Fibroblast of lung (primary cell): ENCODE data around the gene UBQLN1. TPM values are rescaled to one million over a fixed set of nuclear protein-coding genes. Genes with fewer than 3 reads are reported as not detected.
"Not testable (repeated sequence)": the region's sequence is repeated elsewhere in the genome, so short reads cannot be mapped to it uniquely, and the experiment has no call there.

ENCODE experiments used
- DNase-seq, 2 donors: peaks; one replicate each; pipeline versions ENCODE4 v3.0.0 to v3.0.0-alpha.2; 2010; ENCODE audit warnings: low read depth in 2 of 2
- H2AFZ ChIP-seq: 2 replicates; pipeline ENCODE4 v1.5.1; 2012; ENCODE audit warnings: low read length, control low read depth, inconsistent platforms
- H3K27ac ChIP-seq: 2 replicates; pipeline ENCODE4 v1.5.1; 2011; ENCODE audit warnings: low read length, control low read depth; ENCODE audit not compliant: insufficient read depth
- H3K27me3 ChIP-seq: 2 replicates; pipeline ENCODE4 v1.5.1; 2011; ENCODE audit warnings: mild to moderate bottlenecking, low read length; ENCODE audit not compliant: control insufficient read depth, insufficient read depth
- H3K36me3 ChIP-seq: 2 replicates; pipeline ENCODE4 v1.5.1; 2011; ENCODE audit warnings: low read length; ENCODE audit not compliant: control insufficient read depth, insufficient read depth
- H3K4me1 ChIP-seq: 2 replicates; pipeline ENCODE4 v1.5.1; 2011; ENCODE audit warnings: low read length; ENCODE audit not compliant: control insufficient read depth, insufficient read depth; ENCODE audit errors: extremely low read depth
- H3K4me2 ChIP-seq: 2 replicates; pipeline ENCODE4 v1.5.1; 2011; ENCODE audit warnings: low read length, control low read depth; ENCODE audit not compliant: insufficient read depth; ENCODE audit errors: extremely low read depth
- H3K4me3 ChIP-seq, 4 experiments: fragments of 200-600 bp in 1 of 4; sonication (generic) in 1 of 4; replicated peaks in 1 of 4; 2 replicates each; pipeline ENCODE4 v1.5.1; 2011 to 2016; ENCODE audit warnings: low read length in 4 of 4, low read depth in 3 of 4, mild to moderate bottlenecking in 3 of 4, control low read depth in 2 of 4, inconsistent platforms in 1 of 4, mixed read lengths in 1 of 4; ENCODE audit not compliant: insufficient read depth in 1 of 4; ENCODE audit errors: control extremely low read depth in 1 of 4
- H3K79me2 ChIP-seq: 2 replicates; pipeline ENCODE4 v1.5.1; 2012; ENCODE audit warnings: mild to moderate bottlenecking, low read length, inconsistent platforms; ENCODE audit not compliant: control insufficient read depth, insufficient read depth
- H3K9ac ChIP-seq: 2 replicates; pipeline ENCODE4 v1.5.1; 2011; ENCODE audit warnings: mild to moderate bottlenecking, low read length, control low read depth; ENCODE audit not compliant: insufficient read depth
- H3K9me3 ChIP-seq: 2 replicates; pipeline ENCODE4 v1.5.1; 2012; ENCODE audit warnings: low read depth, low read length; ENCODE audit not compliant: control insufficient read depth, insufficient read depth
- H4K20me1 ChIP-seq: 2 replicates; pipeline ENCODE4 v1.5.1; 2011; ENCODE audit warnings: low read length; ENCODE audit not compliant: control insufficient read depth, insufficient read depth; ENCODE audit errors: extremely low read depth
- CTCF ChIP-seq, 2 donors: IDR thresholded peaks in 1 of 2; conservative IDR thresholded peaks in 1 of 2; 1 replicate in 1 of 2; 2 replicates in 1 of 2; pipeline ENCODE4 v1.5.1; 2011 to 2012; ENCODE audit warnings: low read length in 2 of 2, control low read depth in 1 of 2, inconsistent platforms in 1 of 2, low read depth in 1 of 2, mild to moderate bottlenecking in 1 of 2
- EZH2 ChIP-seq: IDR thresholded peaks from 2 replicates; pipeline ENCODE4 v1.5.1; 2012; ENCODE audit warnings: low read length, control low read depth, mild to moderate bottlenecking; ENCODE audit errors: missing control alignments
- polyA plus RNA-seq, 2 donors: library from polyadenylated mRNA; depleted of rRNA in 1 of 2; stranded (reverse) in 1 of 2; unstranded in 1 of 2; fragments of >200 nt; gene quantifications; 2 replicates each; pipeline ENCODE4 v1.2.1, GENCODE V29; 2011 to 2012; ENCODE audit warnings: missing spikeins in 1 of 2
- total RNA-seq: library from RNA; depleted of rRNA; stranded (reverse); fragments of >200 nt; gene quantifications from 2 replicates; pipeline ENCODE4 v1.2.1, GENCODE V29; 2014

Gene UBQLN1
- total and polyA plus RNA-seq, 2 donors (not counting 1 experiment from before 2014, with no cell fraction given), result 130 to 141 TPM

- Histone ChIP-seq H2AFZ (no peak overlapping the region), H3K27me3 (no peaks in the 10 kb centered on the region), H3K79me2 (no peaks in the 10 kb centered on the region), H3K36me3 (no peaks in the 10 kb centered on the region), H4K20me1 (no peaks in the 10 kb centered on the region), H3K4me1 (no peaks in the 10 kb centered on the region), H3K27ac (no peak overlapping the region), H3K4me3 (no peak overlapping the region), H3K4me2 (no peak overlapping the region), H3K9me3 (no peaks in the 10 kb centered on the region), H3K9ac (no peak overlapping the region)
- no peak for DNase-seq
- no peak for TF ChIP-seq CTCF (conservative IDR thresholded peaks at IDR 0.05 in 1 of 2, IDR thresholded peaks at IDR 0.05 in 1 of 2; ENCODE audit: low read depth in 1 of 2, low read length in 2 of 2)
- TF ChIP-seq EZH2, result no peak
Measured at GRCh38 chr9:83744206-83744605, 36.4 kb upstream of the UBQLN1 start.

- Histone ChIP-seq H4K20me1 (no peaks in the 10 kb centered on the region), H3K9me3 (no peaks in the 10 kb centered on the region), H3K4me1 (no peaks in the 10 kb centered on the region), H3K4me2 (no peak overlapping the region), H2AFZ (no peak overlapping the region), H3K79me2 (no peaks in the 10 kb centered on the region), H3K27ac (no peak overlapping the region), H3K9ac (no peak overlapping the region), H3K36me3 (no peaks in the 10 kb centered on the region), H3K4me3 (no peak overlapping the region), H3K27me3 (no peaks in the 10 kb centered on the region)
- TF ChIP-seq EZH2 (no peak), CTCF (conservative IDR thresholded peaks at IDR 0.05 in 1 of 2, IDR thresholded peaks at IDR 0.05 in 1 of 2; ENCODE audit: low read depth in 1 of 2, low read length in 2 of 2) (no peak)
- no peak for DNase-seq
Measured at GRCh38 chr9:83733739-83734138, 26.0 kb upstream of the UBQLN1 start.

GRCh38 chr9:83728591-83729368 lies 21.0 kb upstream of the UBQLN1 start:
- not testable (repeated sequence) for DNase-seq, H3K27ac ChIP-seq, H3K27me3 ChIP-seq, H3K9ac ChIP-seq, H3K4me1 ChIP-seq, H4K20me1 ChIP-seq, H3K79me2 ChIP-seq, H3K9me3 ChIP-seq, H2AFZ ChIP-seq, H3K4me3 ChIP-seq, H3K4me2 ChIP-seq, H3K36me3 ChIP-seq
